ENCODE data around the gene KAT2A. TPM values are rescaled to one million over a fixed set of nuclear protein-coding genes. Genes with fewer than 3 reads are reported as not detected.

KAT2A gene
- polyA plus RNA-seq, 3 donors = 1.9 to 68.7 (median 2.0) TPM

DNA sequence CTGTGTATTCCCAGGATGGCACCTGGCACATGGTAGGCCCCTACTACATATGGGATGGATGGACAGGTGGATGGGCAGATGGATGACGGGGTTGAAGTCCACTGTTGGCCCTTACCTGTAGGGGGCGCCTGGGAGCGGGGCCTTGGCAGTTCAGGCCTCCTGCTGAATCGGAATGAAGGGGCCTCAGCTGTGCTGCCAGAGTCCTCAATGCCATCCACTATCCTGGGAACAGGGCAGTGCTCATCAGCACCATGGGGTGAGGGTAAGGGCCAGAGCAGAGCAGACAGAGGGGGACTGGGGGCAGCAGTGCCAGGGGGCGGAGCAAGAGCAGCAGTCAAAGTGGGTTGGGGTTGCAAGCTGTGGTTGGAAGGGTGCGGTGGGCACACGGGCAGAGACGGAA, 41.9 kb upstream of the KAT2A start:
- Histone ChIP-seq H3K27me3 (ENCODE audit: control insufficient read depth in 2 of 2, insufficient read depth in 2 of 2, low read length in 2 of 2) (no peaks in the 10 kb centered on the region), H3K9ac (ENCODE audit: insufficient read depth, low read length, poor library complexity, severe bottlenecking) (no peak overlapping the region), H3K9me3 (replicated peaks in 1 of 2; ENCODE audit: control insufficient read depth in 1 of 2, insufficient read depth in 1 of 2, low read length in 2 of 2) (no peaks in the 10 kb centered on the region), H3K27ac (ENCODE audit: low read depth in 1 of 2, low read length in 2 of 2) (no peak overlapping the region), H2AFZ (ENCODE audit: insufficient read depth, low read depth, low read length, poor library complexity, severe bottlenecking) (no peak overlapping the region), H4K20me1 (ENCODE audit: insufficient read depth, low read length) (no peaks in the 10 kb centered on the region), H3K4me2 (replicated peaks; ENCODE audit: extremely low read depth, low read length, poor library complexity, severe bottlenecking) (no peak overlapping the region), H3K4me3 (replicated peaks in 1 of 3; ENCODE audit: low read depth in 2 of 3, low read length in 3 of 3) (no peak overlapping the region), H3K4me1 (ENCODE audit: control insufficient read depth in 1 of 2, insufficient read depth in 2 of 2, low read length in 2 of 2) (peaks cover 33 to 43% of the 10 kb centered on the region in 2 donors), H3K36me3 (replicated peaks in 1 of 2; ENCODE audit: control insufficient read depth in 1 of 2, insufficient read depth in 2 of 2, low read length in 2 of 2) (no peaks in the 10 kb centered on the region), H3K79me2 (ENCODE audit: insufficient read depth, low read length) (no peaks in the 10 kb centered on the region)
- Mint-ChIP-seq H3K4me3 (no peak overlapping the region), H3K36me3 (no peaks in the 10 kb centered on the region), H3K27me3 (ENCODE audit: low read depth in 3 of 3) (peaks cover 1 to 5% (median 2%) of the 10 kb centered on the region in 3 donors), H3K4me1 (peaks cover 35% of the 10 kb centered on the region), H3K9me3 (peaks cover 0 to 2% (median 0%) of the 10 kb centered on the region in 7 donors), H3K27ac (peak overlapping the region in 5 of 7 donors; percentile 45 to 89 (median 66))
- TF ChIP-seq, protein P1, sequence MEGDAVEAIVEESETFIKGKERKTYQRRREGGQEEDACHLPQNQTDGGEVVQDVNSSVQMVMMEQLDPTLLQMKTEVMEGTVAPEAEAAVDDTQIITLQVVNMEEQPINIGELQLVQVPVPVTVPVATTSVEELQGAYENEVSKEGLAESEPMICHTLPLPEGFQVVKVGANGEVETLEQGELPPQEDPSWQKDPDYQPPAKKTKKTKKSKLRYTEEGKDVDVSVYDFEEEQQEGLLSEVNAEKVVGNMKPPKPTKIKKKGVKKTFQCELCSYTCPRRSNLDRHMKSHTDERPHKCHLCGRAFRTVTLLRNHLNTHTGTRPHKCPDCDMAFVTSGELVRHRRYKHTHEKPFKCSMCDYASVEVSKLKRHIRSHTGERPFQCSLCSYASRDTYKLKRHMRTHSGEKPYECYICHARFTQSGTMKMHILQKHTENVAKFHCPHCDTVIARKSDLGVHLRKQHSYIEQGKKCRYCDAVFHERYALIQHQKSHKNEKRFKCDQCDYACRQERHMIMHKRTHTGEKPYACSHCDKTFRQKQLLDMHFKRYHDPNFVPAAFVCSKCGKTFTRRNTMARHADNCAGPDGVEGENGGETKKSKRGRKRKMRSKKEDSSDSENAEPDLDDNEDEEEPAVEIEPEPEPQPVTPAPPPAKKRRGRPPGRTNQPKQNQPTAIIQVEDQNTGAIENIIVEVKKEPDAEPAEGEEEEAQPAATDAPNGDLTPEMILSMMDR (IDR thresholded peaks at IDR 0.05) = peak; percentile 42
- WGBS (ENCODE audit: insufficient coverage) = 67% methylated on average over 8 of the region's 8 CpGs
- peak in 1 of 3 donors; percentile 25 for DNase-seq
- intact Hi-C loops (cut with micrococcal nuclease) = no loop called here

DNA sequence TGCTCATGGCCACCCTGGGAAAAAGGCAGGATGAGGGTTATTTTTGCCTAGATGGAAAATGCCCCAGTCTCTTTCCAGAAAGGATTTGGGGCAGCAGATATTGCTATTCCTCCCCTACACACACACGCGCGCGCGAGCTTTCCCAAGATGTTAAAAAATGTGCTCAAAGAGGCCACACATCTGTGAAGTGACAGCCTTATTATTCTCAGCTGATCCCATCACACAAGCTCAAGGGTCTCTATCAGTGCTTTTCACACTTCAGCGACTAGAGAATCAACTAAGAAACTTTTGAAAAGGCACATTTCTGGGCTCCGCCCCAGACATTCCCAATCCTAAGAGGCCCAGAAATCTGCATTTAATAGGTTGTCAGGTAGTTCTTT, 39.4 kb upstream of the KAT2A start:
- peak overlapping the region in 1 of 7 donors; percentile 18 for H3K27ac Mint-ChIP-seq
- peaks cover 0 to 2% (median 0%) of the 10 kb centered on the region in 7 donors for H3K9me3 Mint-ChIP-seq
- no peak overlapping the region for H3K4me3 Mint-ChIP-seq
- H3K27me3 Mint-ChIP-seq (ENCODE audit: low read depth in 3 of 3) = peaks cover under 1 to 3% (median 1%) of the 10 kb centered on the region in 3 donors
- H3K4me1 ChIP-seq (ENCODE audit: control insufficient read depth in 1 of 2, insufficient read depth in 2 of 2, low read length in 2 of 2) = peaks cover 20 to 30% of the 10 kb centered on the region in 2 donors
- 98% methylated on average over 5 of the region's 7 CpGs for WGBS (ENCODE audit: insufficient coverage)
- peaks cover 27% of the 10 kb centered on the region for H3K4me1 Mint-ChIP-seq
- H3K27me3 ChIP-seq (ENCODE audit: control insufficient read depth in 2 of 2, insufficient read depth in 2 of 2, low read length in 2 of 2) = no peaks in the 10 kb centered on the region
- no peak overlapping the region for H3K4me3 ChIP-seq (replicated peaks in 1 of 3; ENCODE audit: low read depth in 2 of 3, low read length in 3 of 3)
- DNase-seq = no peak
- H3K36me3 ChIP-seq (replicated peaks in 1 of 2; ENCODE audit: control insufficient read depth in 1 of 2, insufficient read depth in 2 of 2, low read length in 2 of 2) = no peaks in the 10 kb centered on the region
- H3K9me3 ChIP-seq (replicated peaks in 1 of 2; ENCODE audit: control insufficient read depth in 1 of 2, insufficient read depth in 1 of 2, low read length in 2 of 2) = no peaks in the 10 kb centered on the region
- intact Hi-C loops (cut with micrococcal nuclease) = no loop called here
- no peak overlapping the region for H2AFZ ChIP-seq (ENCODE audit: insufficient read depth, low read depth, low read length, poor library complexity, severe bottlenecking)
- no peaks in the 10 kb centered on the region for H4K20me1 ChIP-seq (ENCODE audit: insufficient read depth, low read length)
- no peaks in the 10 kb centered on the region for H3K36me3 Mint-ChIP-seq
- no peak overlapping the region for H3K27ac ChIP-seq (ENCODE audit: low read depth in 1 of 2, low read length in 2 of 2)
- TF ChIP-seq, protein P1 (IDR thresholded peaks at IDR 0.05) = no peak
- H3K9ac ChIP-seq (ENCODE audit: insufficient read depth, low read length, poor library complexity, severe bottlenecking) = no peak overlapping the region
- no peak overlapping the region for H3K4me2 ChIP-seq (replicated peaks; ENCODE audit: extremely low read depth, low read length, poor library complexity, severe bottlenecking)
- H3K79me2 ChIP-seq (ENCODE audit: insufficient read depth, low read length) = no peaks in the 10 kb centered on the region

Measured in CD14-positive monocyte (primary cell).